ENCODE data around the gene DLX1. TPM values are rescaled to one million over a fixed set of nuclear protein-coding genes. Genes with fewer than 3 reads are reported as not detected.

DLX1 gene
- total and polyA plus RNA-seq, 9 of the 15 experiments (the other 6 are each of a cell fraction or from before 2014, with no cell fraction given): 1.9 to 26.2 (median 9.6) TPM

- TF ChIP-seq HOXB6 (CRISPR knock-in tag; IDR thresholded peaks at IDR 0.05; ENCODE audit: borderline replicate concordance) (no peak), GABPA (tag; conservative IDR thresholded peaks at IDR 0.05; ENCODE audit: low read depth) (0 out of 2 replicates have a peak, but pooled peaks have one; percentile 26), TBP (optimal IDR thresholded peaks at IDR 0.05; ENCODE audit: low read depth, low read length) (no peak), ZSCAN32 (CRISPR knock-in tag; IDR thresholded peaks at IDR 0.05) (no peak), SRSF7 (optimal IDR thresholded peaks at IDR 0.05; ENCODE audit: low read depth, low read length) (no peak), TBL1XR1 (IDR thresholded peaks at IDR 0.05; ENCODE audit: low read length in 2 of 2) (no peak), ELF2 (CRISPR knock-in tag; IDR thresholded peaks at IDR 0.05) (no peak), RFX7 (CRISPR knock-in tag; IDR thresholded peaks at IDR 0.05) (no peak), GTF2F1 (IDR thresholded peaks at IDR 0.05; ENCODE audit: low read depth, low read length) (no peak), MTA2 (IDR thresholded peaks at IDR 0.05; ENCODE audit: low read depth) (peak; percentile 43; the same call in 1 of the 2 replicates), KHSRP (IDR thresholded peaks at IDR 0.05) (no peak), RNF2 (IDR thresholded peaks at IDR 0.05) (peak; percentile 56; the same call in 1 of the 2 replicates), PCBP2 (IDR thresholded peaks at IDR 0.05; ENCODE audit: low read depth, low read length, poor library complexity, severe bottlenecking) (no peak), HDAC1 (IDR thresholded peaks at IDR 0.05) (no peak), MBD2 (IDR thresholded peaks at IDR 0.05; ENCODE audit: borderline replicate concordance, low read depth) (no peak)
- TF ChIP-seq, protein P1, sequence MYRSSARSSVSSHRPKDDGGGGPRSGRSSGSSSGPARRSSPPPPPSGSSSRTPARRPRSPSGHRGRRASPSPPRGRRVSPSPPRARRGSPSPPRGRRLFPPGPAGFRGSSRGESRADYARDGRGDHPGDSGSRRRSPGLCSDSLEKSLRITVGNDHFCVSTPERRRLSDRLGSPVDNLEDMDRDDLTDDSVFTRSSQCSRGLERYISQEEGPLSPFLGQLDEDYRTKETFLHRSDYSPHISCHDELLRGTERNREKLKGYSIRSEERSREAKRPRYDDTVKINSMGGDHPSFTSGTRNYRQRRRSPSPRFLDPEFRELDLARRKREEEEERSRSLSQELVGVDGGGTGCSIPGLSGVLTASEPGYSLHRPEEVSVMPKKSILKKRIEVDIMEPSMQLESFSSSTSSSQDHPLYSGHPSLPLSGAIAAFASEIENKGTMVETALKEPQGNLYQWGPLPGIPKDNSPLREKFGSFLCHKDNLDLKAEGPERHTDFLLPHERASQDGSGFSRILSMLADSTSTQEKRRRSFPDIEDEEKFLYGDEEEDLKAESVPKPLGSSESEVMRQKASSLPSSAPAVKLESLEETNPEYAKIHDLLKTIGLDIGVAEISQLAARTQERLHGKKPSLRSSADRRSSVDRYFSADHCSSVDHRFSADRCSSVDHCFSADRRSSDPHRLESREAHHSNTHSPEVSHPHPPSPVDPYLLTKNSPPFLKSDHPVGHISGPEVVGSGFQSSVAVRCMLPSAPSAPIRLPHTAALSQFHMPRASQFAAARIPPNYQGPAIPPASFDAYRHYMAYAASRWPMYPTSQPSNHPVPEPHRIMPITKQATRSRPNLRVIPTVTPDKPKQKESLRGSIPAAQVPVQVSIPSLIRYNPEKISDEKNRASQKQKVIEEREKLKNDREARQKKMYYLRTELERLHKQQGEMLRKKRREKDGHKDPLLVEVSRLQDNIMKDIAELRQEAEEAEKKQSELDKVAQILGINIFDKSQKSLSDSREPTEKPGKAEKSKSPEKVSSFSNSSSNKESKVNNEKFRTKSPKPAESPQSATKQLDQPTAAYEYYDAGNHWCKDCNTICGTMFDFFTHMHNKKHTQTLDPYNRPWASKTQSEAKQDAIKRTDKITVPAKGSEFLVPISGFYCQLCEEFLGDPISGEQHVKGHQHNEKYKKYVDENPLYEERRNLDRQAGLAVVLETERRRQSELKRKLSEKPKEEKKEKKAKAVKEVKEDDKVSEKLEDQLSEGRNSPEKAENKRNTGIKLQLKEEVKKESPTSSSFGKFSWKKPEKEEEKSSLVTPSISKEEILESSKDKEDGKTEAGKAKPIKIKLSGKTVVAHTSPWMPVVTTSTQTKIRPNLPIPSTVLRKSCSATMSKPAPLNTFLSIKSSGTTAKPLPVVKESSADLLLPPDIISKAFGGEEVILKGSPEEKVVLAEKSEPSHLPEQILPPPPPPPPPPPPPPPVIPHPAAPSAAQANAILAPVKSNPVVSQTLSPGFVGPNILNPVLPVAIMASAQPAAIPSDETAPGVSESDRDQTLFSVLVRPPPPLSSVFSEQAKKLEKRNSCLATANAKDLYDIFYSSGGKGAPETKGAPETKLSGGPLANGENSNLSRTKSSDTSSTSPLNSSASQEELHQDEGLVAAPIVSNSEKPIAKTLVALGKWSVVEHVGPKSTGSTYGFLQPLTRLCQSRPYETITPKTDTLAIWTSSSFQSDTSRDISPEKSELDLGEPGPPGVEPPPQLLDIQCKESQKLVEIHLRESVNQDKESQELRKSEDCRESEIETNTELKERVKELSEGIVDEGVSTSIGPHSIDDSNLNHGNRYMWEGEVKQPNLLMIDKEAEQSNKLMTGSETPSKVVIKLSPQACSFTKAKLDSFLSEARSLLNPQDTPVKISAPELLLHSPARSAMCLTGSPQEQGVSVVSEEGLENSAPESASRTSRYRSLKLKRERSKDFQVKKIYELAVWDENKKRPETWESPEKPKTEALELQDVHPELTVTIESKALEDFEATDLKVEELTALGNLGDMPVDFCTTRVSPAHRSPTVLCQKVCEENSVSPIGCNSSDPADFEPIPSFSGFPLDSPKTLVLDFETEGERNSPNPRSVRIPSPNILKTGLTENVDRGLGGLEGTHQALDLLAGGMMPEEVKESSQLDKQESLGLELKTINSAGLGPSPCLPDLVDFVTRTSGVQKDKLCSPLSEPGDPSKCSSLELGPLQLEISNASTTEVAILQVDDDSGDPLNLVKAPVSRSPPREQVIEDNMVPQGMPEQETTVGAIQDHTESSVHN (IDR thresholded peaks at IDR 0.05; ENCODE audit: borderline replicate concordance in 1 of 2, low read depth in 1 of 2): no peak
- TF ChIP-seq, protein P2, sequence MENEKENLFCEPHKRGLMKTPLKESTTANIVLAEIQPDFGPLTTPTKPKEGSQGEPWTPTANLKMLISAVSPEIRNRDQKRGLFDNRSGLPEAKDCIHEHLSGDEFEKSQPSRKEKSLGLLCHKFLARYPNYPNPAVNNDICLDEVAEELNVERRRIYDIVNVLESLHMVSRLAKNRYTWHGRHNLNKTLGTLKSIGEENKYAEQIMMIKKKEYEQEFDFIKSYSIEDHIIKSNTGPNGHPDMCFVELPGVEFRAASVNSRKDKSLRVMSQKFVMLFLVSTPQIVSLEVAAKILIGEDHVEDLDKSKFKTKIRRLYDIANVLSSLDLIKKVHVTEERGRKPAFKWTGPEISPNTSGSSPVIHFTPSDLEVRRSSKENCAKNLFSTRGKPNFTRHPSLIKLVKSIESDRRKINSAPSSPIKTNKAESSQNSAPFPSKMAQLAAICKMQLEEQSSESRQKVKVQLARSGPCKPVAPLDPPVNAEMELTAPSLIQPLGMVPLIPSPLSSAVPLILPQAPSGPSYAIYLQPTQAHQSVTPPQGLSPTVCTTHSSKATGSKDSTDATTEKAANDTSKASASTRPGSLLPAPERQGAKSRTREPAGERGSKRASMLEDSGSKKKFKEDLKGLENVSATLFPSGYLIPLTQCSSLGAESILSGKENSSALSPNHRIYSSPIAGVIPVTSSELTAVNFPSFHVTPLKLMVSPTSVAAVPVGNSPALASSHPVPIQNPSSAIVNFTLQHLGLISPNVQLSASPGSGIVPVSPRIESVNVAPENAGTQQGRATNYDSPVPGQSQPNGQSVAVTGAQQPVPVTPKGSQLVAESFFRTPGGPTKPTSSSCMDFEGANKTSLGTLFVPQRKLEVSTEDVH (IDR thresholded peaks at IDR 0.05; ENCODE audit: low read depth, partially characterized antibody): no peak
- TF ChIP-seq, protein P3, sequence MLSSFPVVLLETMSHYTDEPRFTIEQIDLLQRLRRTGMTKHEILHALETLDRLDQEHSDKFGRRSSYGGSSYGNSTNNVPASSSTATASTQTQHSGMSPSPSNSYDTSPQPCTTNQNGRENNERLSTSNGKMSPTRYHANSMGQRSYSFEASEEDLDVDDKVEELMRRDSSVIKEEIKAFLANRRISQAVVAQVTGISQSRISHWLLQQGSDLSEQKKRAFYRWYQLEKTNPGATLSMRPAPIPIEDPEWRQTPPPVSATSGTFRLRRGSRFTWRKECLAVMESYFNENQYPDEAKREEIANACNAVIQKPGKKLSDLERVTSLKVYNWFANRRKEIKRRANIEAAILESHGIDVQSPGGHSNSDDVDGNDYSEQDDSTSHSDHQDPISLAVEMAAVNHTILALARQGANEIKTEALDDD (IDR thresholded peaks at IDR 0.05): peak; percentile 53; the same call in 1 of the 2 replicates
Measured at GRCh38 chr2:172066394-172066886, 18.9 kb upstream of the DLX1 start (continued).

Measured in K562 (cell line).